HTERT RPE-1 (cell line): ENCODE results near the gene COL15A1.

ENCODE experiments used
- in situ Hi-C: fragments of 300-500 bp; cut with MboI; formaldehyde crosslinking; loops from 4 replicates; pipeline ENCODE4 v1.14.3; 2020; ENCODE audit warnings: low sequenced_read_pairs

The COL15A1 gene

GRCh38 chr9:99050924-99051323 lies 107.2 kb downstream of the COL15A1 start:
- in situ Hi-C loops = no loop called here

GRCh38 chr9:99051406-99051805 lies 107.7 kb downstream of the COL15A1 start:
- in situ Hi-C loops = no loop called here

- in situ Hi-C loops = no loop called here
Measured at GRCh38 chr9:99051851-99052250, 108.1 kb downstream of the COL15A1 start.

- in situ Hi-C loops = no loop called here
Measured at GRCh38 chr9:99052815-99053715, 109.4 kb downstream of the COL15A1 start.

GRCh38 chr9:99054581-99054980 lies 110.9 kb downstream of the COL15A1 start:
- in situ Hi-C loops = no loop called here

GRCh38 chr9:99055384-99055783 lies 111.7 kb downstream of the COL15A1 start:
- in situ Hi-C loops = no loop called here

- in situ Hi-C loops = no loop called here
Measured at GRCh38 chr9:99056186-99056585, 112.5 kb downstream of the COL15A1 start.

GRCh38 chr9:99056886-99057664 lies 113.4 kb downstream of the COL15A1 start:
- in situ Hi-C loops = no loop called here

- in situ Hi-C loops = no loop called here
Measured at GRCh38 chr9:99057665-99058625, 114.2 kb downstream of the COL15A1 start.

- in situ Hi-C loops = no loop called here
Measured at GRCh38 chr9:99058964-99059921, 115.5 kb downstream of the COL15A1 start.

- in situ Hi-C loops = no loop called here
Measured at GRCh38 chr9:99060621-99061020, 116.9 kb downstream of the COL15A1 start.

GRCh38 chr9:99062549-99062948 lies 118.8 kb downstream of the COL15A1 start:
- in situ Hi-C loops = no loop called here

- in situ Hi-C loops = no loop called here
Measured at GRCh38 chr9:99063522-99063921, 119.8 kb downstream of the COL15A1 start.

- in situ Hi-C loops = no loop called here
Measured at GRCh38 chr9:99066571-99066970, 122.9 kb downstream of the COL15A1 start.

- in situ Hi-C loops = no loop called here
Measured at GRCh38 chr9:99069075-99069474, 125.4 kb downstream of the COL15A1 start.

- in situ Hi-C loops = no loop called here
Measured at GRCh38 chr9:99069546-99069945, 125.8 kb downstream of the COL15A1 start.

- in situ Hi-C loops = no loop called here
Measured at GRCh38 chr9:99070681-99071080, 127.0 kb downstream of the COL15A1 start.

GRCh38 chr9:99071313-99072039 lies 127.8 kb downstream of the COL15A1 start:
- in situ Hi-C loops = no loop called here

GRCh38 chr9:99072040-99072394 lies 128.3 kb downstream of the COL15A1 start:
- in situ Hi-C loops = no loop called here
